Endothelial cell of umbilical vein (primary cell): ENCODE results near the gene TAF5L.

Experiments
- EZH2 ChIP-seq: IDR thresholded peaks from 2 replicates; pipeline ENCODE4 v1.6.1; 2012; ENCODE audit warnings: borderline replicate concordance, low read depth, mild to moderate bottlenecking, moderate library complexity, low read length, inconsistent platforms; ENCODE audit not compliant: severe bottlenecking
- FOS ChIP-seq: IDR thresholded peaks from 2 replicates; pipeline ENCODE4 v1.6.1; 2011; ENCODE audit warnings: mild to moderate bottlenecking, low read length, moderate library complexity, borderline replicate concordance; ENCODE audit not compliant: insufficient read depth
- JUN ChIP-seq: IDR thresholded peaks from 2 replicates; pipeline ENCODE4 v1.6.1; 2011; ENCODE audit warnings: borderline replicate concordance, low read depth; ENCODE audit not compliant: insufficient read length, insufficient read depth
- MYC ChIP-seq: IDR thresholded peaks from one replicate; pipeline ENCODE4 v1.6.1; 2011; ENCODE audit warnings: mild to moderate bottlenecking, low read depth, low read length
- POLR2A ChIP-seq: IDR thresholded peaks from 2 replicates; pipeline ENCODE4 v1.6.1; 2012; ENCODE audit warnings: low read depth, mild to moderate bottlenecking, control low read depth, low read length
- POLR2AphosphoS5 ChIP-seq: IDR thresholded peaks from 2 replicates; pipeline ENCODE4 v1.6.1; 2012; ENCODE audit warnings: low read depth, mild to moderate bottlenecking, control low read depth, low read length, moderate library complexity; ENCODE audit not compliant: insufficient read depth
- TF ChIP-seq, protein P1 (sequence below), 2 donors: IDR thresholded peaks; 1 replicate in 1 of 2; 2 replicates in 1 of 2; pipeline ENCODE4 v1.5.1; 2011; ENCODE audit warnings: low read length in 2 of 2, mild to moderate bottlenecking in 2 of 2, moderate library complexity in 2 of 2, control low read depth in 1 of 2, inconsistent platforms in 1 of 2, low read depth in 1 of 2; ENCODE audit not compliant: insufficient read depth in 1 of 2; ENCODE audit errors: extremely low read depth in 1 of 2
- TF ChIP-seq, protein P2 (sequence below): IDR thresholded peaks from 2 replicates; pipeline ENCODE4 v1.6.1; 2011; ENCODE audit not compliant: insufficient read depth, insufficient read length

DNA sequence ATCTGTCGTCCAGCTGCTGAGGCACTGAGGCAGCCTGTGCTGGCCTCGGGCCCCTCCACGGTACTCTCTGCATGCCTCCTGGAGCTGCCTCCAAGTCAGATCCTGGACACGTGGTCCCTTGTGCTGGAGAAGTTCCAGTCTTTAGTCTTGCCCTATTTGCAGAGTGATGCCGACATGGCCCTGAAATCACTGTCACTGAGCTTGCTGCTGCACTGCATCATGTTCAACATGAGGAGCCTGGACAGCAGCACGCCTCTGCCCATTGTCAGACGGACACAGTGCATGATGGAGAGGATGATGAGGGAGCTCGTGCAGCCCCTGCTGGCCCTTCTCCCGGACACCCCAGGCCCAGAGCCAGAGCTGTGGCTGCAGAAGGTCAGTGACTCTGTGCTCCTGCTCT, 10.1 kb upstream of the TAF5L start:
- TF ChIP-seq, protein P1, sequence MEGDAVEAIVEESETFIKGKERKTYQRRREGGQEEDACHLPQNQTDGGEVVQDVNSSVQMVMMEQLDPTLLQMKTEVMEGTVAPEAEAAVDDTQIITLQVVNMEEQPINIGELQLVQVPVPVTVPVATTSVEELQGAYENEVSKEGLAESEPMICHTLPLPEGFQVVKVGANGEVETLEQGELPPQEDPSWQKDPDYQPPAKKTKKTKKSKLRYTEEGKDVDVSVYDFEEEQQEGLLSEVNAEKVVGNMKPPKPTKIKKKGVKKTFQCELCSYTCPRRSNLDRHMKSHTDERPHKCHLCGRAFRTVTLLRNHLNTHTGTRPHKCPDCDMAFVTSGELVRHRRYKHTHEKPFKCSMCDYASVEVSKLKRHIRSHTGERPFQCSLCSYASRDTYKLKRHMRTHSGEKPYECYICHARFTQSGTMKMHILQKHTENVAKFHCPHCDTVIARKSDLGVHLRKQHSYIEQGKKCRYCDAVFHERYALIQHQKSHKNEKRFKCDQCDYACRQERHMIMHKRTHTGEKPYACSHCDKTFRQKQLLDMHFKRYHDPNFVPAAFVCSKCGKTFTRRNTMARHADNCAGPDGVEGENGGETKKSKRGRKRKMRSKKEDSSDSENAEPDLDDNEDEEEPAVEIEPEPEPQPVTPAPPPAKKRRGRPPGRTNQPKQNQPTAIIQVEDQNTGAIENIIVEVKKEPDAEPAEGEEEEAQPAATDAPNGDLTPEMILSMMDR (IDR thresholded peaks at IDR 0.05; ENCODE audit: extremely low read depth in 1 of 2, insufficient read depth in 1 of 2, low read depth in 1 of 2, low read length in 2 of 2): no peak
- TF ChIP-seq FOS: no peak
- TF ChIP-seq POLR2AphosphoS5: no peak
- TF ChIP-seq EZH2: no peak
- no peak for TF ChIP-seq JUN
- no peak for TF ChIP-seq POLR2A
- TF ChIP-seq, protein P2, sequence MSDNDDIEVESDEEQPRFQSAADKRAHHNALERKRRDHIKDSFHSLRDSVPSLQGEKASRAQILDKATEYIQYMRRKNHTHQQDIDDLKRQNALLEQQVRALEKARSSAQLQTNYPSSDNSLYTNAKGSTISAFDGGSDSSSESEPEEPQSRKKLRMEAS: no peak
- no peak for TF ChIP-seq MYC
